Mesenteric fat pad (tissue), 1 donor: Measurements from ENCODE around the gene FBXW5. TPM values are rescaled to one million over a fixed set of nuclear protein-coding genes. Genes with fewer than 3 reads are reported as not detected.

Experiments
- DNase-seq: peaks from one replicate; pipeline ENCODE4 v3.0.0-alpha.2; 2020; ENCODE audit warnings: low spot score
- total RNA-seq: library from RNA; stranded (reverse); fragmentation: NEBNext Ultra II Directional; extraction: Animal tissue kit (Norgen Biotek cat#: 25700); gene quantifications from one replicate; pipeline ENCODE4 v1.2.1, GENCODE V29; 2021
- donor health status: DM: yes; HTN: yes; CAD: no.

The FBXW5 gene
- total RNA-seq, 1 donor from 2014 or later, result 95.2 TPM

DNA sequence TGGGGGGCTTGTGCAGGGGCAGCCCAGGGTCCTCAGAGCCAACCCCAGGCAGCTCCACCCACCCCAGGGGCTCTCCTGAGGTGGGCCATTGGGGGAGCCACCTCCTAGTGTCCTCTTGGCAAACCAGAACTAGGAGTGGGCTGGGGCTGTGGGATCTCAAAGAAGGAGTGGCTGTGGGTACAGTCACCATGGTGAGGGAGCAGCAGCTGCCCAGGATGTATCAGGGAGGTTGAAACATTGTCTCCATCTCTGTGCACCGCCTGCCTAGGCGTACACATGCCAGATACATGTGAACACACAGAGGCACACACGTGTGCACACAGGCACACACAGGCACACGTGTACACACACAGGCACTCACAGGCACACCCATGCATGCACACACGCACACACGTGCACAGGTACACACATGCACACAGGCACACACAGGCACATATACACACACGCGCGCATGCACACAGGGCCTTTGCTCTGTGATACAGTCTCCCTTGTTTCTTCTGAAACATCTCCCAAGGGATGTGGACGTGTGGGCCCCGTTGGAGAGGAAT lies 18.2 kb upstream of the FBXW5 start:
- no peak for DNase-seq

DNA sequence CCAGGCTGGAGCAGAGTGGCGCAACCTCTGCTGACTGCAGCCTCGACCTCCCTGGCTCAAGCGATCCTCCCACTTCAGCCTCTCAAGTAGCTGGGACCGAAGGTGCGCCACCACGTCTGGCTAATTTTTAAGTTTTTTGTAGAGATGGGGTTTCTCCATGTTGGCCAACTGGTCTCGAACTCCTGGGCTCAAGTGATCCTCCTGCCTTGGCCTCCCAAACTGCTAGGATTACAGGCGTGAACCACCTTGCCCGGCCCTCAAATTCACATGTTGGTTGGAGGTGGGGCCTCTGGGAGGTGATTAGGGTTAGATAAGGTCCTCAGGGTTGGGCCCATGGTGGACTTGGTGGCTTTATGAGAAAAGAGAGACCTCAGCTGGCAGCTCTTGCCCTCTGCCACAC lies 17.6 kb upstream of the FBXW5 start:
- DNase-seq, result no peak

DNA sequence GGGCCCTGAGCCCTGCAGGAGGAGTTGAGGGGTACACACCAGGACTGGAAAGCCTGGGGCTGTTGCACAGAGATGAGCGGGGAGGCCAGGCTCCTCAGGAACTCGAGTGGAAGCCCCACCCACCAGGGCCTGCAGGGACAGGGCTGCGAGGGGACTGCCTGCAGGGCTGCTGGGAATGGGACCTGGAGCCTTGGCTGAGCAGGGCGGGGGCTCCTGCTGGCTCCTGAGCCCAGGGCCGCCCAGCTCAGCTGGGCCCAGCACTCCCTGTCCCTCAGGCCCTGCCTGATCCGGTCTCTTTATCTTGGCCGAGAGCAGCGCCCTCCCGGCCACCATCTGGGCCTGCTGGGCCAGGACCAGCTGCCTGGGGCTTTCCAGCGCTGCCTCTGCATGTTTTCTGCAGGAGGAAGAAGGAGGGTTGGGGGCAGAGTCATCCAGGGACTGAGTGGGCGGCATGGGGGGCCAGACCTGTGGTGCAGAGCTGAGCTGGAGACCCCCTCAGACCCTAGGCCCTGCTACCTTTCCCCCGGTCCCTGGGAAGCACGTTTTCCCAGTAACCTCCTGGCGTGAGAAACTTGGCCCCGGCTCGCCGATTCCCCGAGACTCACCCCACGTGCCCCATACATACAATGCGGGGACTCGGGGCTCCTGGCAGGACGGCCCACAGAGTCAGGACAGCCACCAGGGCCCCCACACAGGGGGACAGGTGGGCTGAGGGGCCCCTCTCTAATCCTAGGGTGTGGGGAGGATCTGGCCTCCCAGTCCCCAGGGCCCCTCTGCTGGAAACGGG lies 16.9 kb upstream of the FBXW5 start:
- DNase-seq, result no peak

DNA sequence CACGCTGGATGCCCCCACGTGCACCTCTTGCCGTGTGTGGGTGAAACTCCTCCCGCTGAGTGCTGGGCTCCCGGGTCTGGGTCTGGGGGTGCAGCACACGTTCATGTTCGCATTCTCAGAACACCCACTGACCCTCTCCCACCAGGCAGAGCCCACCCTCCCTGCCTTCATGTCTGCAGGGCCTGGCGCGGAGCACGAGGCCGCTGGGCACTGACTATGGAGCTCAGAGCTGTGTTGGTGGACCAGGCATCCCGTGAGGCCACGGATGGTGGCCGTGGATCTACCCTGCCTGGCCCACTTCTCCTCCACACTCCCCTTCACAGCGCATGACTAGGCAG lies 16.4 kb upstream of the FBXW5 start:
- no peak for DNase-seq

DNA sequence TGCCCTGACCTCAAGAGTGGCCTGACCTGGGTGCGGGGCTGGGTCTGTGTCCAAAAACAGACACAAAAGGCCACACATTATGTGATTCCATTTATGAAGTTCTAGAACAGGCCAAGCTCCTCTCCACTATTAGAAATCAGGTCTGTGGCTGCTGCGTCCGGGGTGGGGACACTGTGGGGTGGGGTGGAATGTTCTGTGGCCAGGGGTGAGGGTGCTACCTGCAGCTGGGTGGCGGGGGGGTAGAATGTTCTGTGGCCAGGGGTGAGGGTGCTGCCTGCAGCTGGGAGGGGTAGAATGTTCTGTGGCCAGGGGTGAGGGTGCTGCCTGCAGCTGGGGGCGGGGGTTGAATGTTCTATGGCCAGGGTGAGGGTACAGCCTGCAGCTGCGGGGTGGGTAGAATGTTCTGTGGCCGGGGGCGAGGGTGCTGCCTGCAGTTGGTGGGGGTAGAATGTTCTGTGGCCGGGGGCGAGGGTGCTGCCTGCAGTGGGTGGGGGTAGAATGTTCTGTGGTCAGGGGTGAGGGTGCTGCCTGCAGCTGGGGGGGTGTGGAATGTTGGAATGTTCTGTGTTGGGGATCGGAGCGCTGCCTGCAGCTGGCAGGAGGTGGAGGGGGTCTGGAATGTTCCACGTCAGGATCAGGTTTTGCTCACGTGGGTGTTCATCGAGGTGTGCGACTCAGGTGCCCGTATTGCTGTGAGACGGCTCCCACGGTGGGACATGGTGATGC lies 15.8 kb upstream of the FBXW5 start:
- no peak for DNase-seq

DNA sequence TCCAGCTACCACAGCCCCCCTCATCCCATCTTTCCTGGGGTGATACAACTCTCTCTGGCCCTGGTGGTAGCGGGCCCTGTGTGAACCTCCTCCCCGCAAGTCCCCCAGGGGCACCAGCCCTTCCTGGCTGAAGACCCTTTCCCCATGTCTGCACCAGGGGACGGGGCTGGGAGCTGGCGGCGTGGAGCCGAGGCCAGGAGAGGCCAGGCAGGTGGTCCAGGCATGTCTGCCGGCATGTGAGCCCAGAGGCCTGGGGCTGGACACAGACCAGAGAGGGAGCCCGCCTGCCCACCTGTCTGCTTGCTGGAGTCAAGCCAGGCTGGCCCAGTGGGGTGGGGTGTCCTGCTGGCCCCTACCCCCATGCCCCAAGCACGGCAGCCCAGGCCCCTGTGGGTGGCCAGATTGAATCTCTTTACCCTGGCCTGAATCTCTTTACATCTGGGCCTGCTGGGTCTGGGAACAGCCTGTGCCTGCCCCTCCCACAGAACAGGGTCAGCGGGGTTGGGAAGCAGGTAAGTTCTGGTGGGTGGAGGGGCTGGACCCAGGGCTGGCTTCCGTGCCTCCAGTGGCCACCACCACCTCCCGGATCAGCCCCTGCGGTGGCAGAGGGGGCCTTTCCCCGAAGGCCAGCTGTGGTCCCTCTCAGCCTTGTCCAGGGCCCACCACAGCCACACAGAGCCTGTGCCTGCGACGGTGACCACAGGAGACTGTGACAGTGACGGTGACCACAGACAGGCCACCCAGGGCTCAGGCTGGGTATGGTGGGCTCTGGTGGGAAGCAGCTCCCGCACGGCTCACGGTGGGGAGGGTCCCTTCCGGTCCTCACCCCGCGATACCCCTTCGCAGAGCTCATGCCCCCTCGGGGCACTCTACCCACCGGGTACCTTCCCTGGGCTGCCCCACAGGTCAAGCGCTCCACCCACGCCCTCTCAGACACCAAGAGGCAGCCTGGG lies 14.6 kb upstream of the FBXW5 start:
- no peak for DNase-seq

DNA sequence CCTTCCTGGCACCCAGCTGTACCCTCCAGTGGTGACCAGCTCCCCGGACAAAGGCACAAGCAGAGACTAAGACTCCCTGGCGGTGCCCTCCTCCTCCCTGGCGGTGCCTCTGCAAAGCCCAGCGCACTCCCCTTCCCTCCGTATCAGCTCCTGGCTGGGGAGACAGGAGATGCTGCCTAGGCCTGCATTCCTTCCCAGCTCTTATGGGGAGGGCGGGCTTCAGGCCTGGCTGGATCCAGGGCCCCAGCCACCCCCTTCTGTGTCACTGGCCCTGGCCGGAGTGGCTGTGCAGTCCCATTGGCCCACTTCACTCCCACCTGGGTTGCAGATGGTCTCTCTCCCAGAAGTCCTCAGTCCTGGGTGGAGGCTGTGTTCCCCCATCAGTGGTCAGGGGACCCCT lies 13.9 kb upstream of the FBXW5 start:
- DNase-seq, result no peak

DNA sequence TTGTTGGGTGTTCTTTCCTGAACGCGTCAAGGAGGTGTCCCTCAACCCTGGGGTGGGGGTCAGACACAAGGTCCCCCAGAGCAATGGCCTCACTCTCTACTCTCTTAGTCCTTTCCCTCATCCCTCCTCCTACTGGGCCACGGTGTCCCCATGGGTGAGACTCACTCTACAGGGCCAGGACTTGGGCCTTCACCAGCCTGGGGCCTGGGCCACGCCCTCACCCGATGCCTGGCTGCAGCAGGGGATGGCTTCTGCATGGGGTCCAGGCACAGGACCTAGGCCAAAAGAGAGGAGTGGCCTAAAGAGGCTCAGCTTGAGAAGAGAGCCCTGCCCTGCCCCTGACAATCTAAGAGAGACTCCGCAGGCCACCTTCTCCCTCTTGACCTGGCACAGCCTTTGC lies 13.4 kb upstream of the FBXW5 start:
- no peak for DNase-seq

DNA sequence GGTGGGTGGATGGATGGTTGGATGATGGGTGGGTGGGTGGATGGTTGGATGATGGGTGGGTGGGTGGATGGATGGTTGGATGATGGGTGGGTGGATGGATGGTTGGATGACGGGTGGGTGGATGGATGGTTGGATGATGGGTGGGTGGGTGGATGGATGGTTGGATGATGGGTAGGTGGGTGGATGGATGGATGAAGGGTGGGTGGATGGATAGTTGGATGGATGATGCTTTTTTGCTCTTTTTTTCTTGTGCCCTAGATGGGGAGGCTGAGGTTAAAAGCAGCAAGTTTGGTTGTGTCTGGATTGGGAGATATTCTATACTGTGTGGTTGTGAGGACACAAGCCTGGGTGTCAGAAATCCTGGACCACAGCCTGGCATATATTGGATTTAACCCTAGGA lies 12.9 kb upstream of the FBXW5 start:
- no peak for DNase-seq

DNA sequence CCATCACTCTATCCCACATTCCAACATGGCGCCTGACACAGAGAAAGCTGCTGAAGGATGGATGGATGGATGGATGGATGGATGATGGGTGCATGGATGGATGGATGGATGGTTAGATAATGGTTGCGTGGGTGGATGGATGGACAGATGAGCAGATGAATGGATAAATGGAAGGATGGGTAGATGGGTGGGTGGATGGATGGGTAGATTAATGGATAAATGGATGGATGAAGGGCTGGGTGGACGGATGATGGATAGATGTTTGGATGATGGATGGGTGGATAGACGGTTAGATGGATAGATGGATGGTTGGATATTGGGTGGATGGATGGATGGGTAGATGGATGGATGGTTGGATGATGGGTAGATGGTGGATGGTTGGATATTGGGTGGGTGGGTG lies 12.1 kb upstream of the FBXW5 start:
- no peak for DNase-seq

DNA sequence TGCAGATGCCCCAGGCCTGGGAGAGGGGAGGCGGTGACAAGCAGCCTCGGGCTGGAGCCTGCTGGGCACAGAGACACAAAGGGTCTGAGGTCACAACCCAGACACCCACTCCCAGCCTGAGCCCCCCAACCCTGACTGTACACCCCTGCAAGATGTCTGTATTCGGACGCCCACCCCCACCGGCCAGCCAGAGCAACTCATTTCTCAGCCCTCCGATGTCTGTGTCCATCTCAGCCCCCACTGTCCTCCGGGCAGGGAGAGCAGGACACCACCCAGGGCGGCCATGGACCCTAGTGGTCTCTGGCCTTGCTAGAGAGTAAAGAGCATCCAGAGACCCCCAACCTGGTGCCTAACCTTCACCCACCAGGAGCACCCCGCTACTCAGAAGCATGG lies 11.4 kb upstream of the FBXW5 start:
- DNase-seq, result no peak

DNA sequence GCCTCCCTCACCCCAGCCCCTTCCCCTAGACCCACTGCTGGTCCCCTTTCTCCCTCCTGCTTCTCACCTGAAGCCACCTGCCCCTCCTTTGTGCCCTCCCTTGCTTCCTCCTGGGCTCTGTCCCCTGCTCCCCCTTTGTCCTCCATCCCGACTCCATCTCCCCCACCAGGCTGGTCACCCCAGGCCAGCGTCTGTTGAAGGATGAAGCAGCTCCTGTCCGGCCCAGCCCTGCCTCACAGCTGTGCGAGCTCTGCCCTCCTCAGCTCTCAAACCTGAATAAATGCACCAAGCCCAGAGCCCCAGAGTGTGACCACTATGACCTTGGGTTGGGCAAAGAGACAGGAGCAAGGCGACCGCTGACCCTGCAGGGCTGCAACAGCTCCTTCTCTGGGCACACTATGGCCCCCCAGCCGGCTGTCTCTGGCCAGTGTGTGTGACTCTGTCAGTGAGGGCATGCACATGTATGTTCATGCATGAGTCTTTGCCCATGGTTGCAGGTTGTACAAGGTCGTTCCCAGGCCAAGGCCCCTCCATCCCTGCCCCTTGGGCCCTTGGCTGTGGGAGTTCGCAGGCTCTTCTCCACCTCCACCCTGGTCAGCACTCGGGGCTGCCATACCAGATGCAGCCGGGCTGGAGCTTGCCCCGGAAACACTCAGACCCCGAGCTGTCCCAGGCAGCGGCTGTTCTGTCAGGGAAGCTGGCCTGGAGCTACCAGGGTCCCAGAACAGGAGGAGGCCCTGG lies 10.8 kb upstream of the FBXW5 start:
- DNase-seq, result no peak

DNA sequence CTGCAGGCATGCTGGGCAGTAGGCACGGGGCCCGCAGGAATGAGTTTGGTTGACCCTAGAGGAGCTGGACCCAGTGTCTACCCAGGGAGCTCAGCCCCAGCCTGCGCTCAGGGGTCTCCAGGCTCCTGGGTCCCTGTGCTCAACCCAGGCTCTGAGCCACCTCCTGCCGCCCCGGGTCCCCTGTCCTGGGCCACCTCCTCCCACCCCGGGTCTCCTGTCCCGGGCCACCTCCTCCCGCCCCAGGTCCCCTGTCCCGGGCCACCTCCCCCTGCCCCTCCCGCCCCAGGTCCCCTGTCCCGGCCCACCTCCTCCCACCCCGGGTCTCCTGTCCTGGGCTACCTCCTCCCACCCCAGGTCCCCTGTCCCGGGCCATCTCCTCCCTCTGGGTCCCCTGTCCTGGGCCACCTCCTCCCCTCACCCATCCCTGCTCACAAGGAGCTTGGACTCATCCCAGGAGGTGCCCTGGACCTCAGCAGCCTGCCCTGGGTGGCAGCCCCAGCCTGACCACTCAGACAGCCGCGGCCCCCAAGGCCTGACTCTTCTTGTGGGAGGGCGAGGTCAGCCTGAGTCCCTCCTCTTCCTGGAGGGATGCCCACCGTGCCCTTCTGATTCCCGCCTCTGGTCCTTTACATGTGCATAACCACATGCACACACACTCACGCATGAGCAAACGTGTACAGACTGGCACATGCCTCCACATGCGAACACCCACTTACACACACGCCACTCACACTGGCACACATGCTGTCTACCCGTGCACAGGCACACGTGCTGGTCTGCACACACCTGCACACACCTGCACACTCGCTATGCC lies 9.9 kb upstream of the FBXW5 start:
- no peak for DNase-seq

DNA sequence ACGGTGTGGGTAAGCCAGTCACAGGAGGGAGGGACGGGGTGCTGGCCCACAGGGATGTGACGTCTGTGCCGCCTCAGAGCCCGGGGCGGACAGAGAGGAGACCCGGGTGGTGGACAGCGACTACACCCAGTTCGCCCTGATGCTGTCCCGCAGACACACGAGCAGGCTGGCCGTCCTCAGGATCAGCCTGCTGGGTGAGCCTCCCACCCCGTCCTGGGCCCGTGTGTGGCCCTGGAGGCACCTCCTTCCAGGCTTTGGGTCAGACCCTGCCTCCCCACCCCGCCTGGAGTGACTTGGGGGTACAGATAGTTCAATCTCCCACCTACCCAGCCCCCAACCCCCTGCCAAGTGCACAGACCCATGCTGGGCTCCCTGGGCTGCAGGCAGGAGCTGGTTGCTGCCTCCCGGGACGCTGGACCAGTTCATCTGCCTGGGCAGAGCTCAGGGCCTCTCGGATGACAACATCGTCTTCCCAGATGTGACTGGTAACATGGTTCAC lies 9.3 kb upstream of the FBXW5 start:
- DNase-seq, result no peak

DNA sequence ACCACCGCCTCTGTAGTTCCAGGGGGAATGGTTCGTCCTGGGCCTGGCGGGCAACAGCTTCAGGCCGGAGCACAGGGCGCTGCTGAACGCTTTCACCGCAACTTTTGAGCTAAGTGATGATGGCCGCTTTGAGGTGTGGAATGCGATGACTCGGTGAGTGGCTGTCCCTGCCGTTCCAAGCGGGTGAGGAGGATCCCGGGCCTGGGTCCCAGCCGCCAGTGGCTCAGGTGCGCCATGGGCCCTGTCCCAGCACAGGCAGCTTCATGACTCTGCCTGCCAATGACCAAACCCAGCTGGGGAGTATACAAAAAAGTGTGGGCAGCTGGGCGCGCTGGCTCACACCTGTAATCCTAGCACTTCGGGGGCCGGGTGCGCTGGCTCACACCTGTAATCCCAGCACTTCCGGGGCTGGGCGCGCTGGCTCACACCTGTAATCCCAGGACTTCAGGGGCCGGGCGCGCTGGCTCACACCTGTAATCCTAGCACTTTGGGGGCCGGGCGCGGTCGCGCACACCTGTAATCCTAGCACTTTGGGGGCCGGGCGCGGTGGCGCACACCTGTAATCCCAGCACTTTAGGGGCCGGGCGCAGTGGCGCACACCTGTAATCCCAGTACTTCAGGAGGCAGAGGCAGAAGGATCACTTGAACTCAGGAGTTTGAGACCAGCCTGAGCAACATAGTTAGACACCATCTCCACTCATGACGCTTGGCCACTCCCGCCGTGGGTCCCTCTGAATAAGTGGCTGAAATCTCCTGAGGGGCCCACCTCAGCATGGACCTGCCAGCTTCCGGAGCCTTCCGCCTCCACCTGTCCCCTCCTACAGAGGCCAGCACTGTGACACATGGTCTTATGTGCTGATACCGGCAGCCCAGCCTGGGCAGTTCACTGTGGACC lies 8.6 kb upstream of the FBXW5 start:
- no peak for DNase-seq

DNA sequence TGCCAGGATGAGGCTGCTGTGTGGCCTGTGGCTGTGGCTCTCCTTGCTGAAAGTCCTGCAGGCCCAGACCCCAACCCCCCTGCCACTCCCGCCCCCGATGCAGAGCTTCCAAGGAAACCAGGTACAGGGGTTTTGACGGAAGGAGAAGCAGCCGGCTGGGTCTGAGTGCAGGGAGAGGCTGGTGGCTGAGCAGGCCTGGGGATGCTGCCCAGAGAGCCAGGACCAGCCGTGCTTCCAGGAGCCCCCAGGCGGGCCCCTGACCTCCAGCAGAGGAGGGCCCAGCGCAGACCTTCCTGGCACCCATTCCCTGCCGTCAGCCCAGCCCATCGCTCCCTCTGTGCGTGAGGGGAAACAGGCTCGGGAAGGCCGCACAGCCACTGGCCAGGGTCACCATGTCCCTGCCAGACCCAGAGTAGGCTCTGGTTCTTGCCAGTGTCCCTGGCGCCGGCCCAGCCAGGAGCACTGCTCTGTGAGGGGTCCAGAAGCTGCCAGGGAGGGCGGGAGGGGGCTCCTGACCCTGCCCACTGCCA lies 7.8 kb upstream of the FBXW5 start:
- DNase-seq, result no peak

DNA sequence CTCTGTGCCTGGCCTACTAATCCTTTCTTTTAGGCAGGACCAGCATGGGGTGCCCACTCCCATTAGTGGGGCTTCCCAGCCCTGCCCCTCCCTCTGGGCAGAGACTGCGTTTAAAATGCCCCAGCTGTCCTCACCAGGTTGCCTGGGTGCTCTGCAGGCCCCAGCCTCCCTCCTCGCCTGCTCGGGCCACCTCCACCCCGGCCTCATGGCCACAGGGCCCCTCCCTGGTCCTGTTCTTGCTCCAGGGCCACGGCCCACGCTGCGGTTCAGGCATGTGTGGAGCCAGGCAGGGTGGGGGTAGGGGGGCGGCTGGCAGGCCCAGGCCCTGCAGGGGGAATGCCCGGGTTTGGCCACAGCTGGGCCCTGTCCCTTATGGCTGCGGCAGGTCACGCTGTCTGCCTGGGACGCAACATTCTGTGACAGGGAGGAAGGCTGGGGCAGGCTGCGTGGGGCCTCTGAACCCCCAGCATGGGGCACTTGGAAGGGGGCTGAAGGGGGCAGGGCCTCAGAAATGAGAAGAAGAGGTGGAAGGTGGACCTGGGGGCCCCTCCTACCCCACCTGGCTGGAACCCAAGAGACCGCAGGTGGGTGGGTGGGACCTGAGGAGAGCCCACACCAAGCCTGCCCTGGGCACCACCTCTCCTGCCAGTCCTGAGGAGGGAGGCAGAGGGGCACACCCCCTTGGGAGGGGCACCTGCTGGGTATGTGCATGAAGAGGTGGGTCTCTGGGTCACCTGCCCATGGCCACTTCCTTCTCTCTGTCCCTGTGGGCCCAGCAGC lies 7.2 kb upstream of the FBXW5 start, which contains the start of gene LCN12:
Gene LCN12, plus strand, starts transcription at position 733 of the 780 bp plus-strand sequence. CDS start 55 bp downstream, outside the sequence.
- no peak for DNase-seq
